Fibroblast of pulmonary artery (primary cell): ENCODE measurements around the gene SNX18.

Source experiments
- DNase-seq: peaks from one replicate; pipeline ENCODE4 v3.0.0-alpha.2; 2010; ENCODE audit warnings: low read depth
- H3K4me3 ChIP-seq: replicated peaks from 2 replicates; pipeline ENCODE4 v1.5.1; 2011; ENCODE audit warnings: low read depth, mild to moderate bottlenecking, control low read depth, low read length, moderate library complexity
- CTCF ChIP-seq: IDR thresholded peaks from 2 replicates; pipeline ENCODE4 v1.5.1; 2011; ENCODE audit warnings: mild to moderate bottlenecking, control low read depth, low read length, inconsistent platforms; ENCODE audit errors: missing control alignments

Gene SNX18

DNA sequence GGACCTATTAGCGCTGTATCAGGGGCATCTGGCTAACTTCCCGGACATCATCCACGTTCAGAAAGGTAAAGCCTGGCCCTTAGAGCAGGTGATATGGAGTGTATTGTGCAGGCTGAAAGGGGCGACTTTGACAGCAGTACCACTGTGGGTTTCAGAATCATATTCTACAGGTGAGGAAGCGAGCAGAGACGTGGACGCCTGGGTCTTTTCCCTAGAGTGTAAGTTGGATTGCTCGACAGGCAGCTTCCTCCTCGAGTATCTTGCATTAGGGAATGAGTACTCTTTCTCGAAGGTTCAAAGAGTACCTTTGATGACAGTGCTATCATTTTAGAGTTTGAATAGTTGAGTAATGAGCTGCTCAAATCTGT lies 1.9 kb downstream of the SNX18 start:
- TF ChIP-seq CTCF: no peak
- no peak for DNase-seq
- H3K4me3 ChIP-seq: peak overlapping the region; percentile 67

- TF ChIP-seq CTCF: no peak
- peak overlapping the region; percentile 67 for H3K4me3 ChIP-seq
- peak; percentile 51 for DNase-seq
These were observed 2.9 kb downstream of the SNX18 start for GRCh38 chr5:54520438-54520846.

GRCh38 chr5:54520940-54521339 lies 3.4 kb downstream of the SNX18 start:
- DNase-seq: no peak
- no peak for TF ChIP-seq CTCF
- H3K4me3 ChIP-seq: peak overlapping the region; percentile 67

DNA sequence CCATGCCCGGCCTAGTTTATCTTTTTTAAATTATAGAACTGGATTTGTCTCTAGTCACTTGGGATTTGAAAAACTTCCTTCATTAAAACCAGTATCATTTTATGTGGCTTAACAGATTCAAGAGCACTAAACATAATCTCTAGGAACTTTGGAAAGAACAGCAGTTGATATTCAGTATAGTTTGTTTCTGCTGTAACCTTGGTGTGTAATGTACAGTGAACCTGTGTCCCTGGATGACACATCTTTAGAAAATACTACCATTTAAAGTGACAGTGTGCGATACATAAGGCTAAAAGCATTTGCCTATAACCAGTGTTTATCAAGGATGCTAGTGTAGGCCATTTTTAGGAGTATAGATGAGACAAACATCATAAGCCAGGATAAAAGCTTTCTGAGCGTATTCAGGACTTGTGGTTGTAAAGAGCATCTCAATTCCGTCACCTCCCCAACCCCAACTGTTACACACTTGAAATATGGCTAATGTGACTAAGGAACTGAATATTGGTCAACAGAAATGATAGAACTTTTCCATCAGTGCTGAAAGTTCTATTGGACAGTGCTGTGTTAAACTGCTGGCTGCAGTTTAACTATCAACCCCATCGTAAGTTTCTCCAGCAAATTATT lies 4.4 kb downstream of the SNX18 start:
- no peak for DNase-seq
- no peak for TF ChIP-seq CTCF
- peak overlapping the region; percentile 67 for H3K4me3 ChIP-seq

- no peak for DNase-seq
- no peak for TF ChIP-seq CTCF
- H3K4me3 ChIP-seq: no peak overlapping the region
These were observed 6.0 kb downstream of the SNX18 start for GRCh38 chr5:54523534-54523933.

DNA sequence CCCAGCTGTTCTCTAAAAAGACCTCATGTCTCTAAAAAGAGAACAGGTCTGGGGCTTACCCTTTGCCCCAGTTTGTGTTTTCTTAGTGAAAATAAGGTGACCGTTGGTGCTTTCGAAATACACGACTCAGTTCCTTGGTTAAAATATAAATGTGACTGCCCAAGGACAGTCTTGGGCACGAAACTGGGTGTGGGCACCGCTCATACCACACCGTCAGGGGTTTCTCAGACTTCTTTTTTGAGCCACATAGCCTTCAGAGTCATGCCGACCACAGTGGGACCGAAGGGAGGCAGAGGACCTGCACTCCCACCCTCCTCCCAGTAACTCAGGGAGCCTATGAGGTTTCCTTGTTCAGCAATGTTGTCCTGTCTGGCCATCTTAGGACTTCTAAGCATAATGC lies 6.5 kb downstream of the SNX18 start:
- H3K4me3 ChIP-seq: no peak overlapping the region
- DNase-seq: no peak
- TF ChIP-seq CTCF: no peak

GRCh38 chr5:54524704-54525103 lies 7.1 kb downstream of the SNX18 start:
- no peak for TF ChIP-seq CTCF
- no peak for DNase-seq
- no peak overlapping the region for H3K4me3 ChIP-seq
